ENCODE data around the gene INPP5J.
"Not testable (repeated sequence)": the region's sequence is repeated elsewhere in the genome, so short reads cannot be mapped to it uniquely, and the experiment has no call there.

Gene INPP5J

DNA sequence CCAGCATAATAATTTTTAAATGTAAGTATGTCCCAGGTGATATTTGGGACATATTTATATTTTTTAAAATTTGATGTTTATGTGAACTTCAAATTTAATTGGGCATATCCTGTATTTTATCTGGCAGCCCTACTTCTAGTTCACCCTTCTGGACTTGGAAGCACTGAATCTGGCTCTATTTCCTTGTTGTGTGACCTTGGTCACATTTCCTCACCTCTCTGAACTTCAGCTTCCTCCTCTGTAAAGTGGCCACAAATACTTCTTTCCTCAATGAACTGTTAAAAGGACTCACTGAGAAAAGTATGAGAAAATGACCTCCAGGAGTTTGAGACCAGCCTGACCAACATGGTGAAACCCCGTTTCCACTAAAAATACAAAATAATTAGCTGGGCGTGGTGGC lies 29.1 kb downstream of the INPP5J start:
- DNase-seq (ENCODE audit: low spot score): no peak

DNA sequence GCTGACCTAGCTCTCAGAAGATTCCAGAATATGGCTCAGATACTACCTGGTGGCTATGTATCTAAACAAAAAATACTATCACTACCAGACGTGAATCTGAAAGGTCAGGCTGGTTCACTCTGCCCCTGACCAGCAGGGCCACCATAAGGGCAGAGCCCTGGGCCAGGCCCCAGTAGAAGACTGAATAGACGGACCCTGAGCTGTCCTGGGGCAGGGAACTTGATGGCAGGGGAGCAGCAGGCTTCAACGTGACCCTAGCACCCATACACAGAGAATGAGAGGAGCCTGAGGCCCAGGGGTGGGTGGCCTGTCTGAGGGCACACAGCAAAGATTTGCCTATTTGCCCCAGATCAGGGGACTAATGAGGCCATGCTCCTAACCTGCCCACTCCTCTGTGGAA lies 30.6 kb downstream of the INPP5J start:
- no peak for DNase-seq (ENCODE audit: low spot score)

- DNase-seq (ENCODE audit: low spot score): no peak
Measured at GRCh38 chr22:31154975-31155374, 32.2 kb downstream of the INPP5J start.

- no peak for DNase-seq (ENCODE audit: low spot score)
Measured at GRCh38 chr22:31155422-31155821, 32.7 kb downstream of the INPP5J start.

DNA sequence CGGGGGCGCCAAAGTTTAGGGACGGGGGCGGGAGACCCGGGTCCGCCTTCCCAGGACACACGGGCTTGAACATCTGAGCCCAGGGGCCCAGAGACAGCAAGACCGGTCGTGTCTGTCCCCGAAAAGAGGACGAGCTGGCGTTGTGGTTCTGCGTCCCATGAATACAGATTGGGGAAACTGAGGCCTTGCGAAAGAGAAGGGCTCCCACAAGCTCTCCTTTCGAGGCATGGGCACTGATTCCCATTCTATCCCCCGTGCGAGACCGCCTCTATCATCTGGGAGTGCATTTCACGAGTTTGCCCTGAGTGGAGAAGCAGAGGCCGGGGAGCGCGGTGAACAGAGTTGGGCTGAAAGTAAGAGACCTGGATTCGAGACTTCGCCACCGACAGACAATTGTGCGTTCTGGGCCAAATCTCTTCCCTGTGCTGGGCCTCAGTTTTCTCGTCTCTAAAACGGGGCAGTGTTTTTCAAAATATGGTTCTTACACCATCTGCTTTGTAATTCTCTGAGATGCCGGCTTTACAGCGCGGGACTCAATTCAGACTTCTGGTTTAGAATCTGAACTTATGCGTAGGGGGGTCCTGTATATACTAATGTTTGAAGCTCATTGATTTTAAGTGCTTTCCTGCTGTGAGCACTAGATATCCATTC lies 37.7 kb downstream of the INPP5J start:
- DNase-seq (ENCODE audit: low spot score): no peak

DNA sequence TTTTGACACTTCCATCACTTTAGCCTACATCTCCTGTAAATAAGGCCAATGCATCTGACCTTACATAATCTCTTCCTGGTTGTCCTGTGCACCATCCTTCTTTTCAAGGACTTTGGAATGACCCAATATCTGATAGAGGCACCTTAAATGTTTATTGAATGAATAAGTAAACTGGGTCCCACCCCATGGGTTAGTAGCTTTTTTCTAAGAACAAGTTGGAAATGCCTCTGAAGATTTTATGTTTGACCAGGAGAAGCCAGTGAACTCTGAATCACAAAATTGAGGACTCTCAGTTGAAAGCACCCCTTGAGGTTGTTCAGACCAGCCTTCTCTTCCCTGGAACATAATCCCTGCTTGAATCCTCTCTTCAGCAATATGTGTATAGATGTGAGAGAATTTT lies 38.6 kb downstream of the INPP5J start:
- no peak for DNase-seq (ENCODE audit: low spot score)

DNA sequence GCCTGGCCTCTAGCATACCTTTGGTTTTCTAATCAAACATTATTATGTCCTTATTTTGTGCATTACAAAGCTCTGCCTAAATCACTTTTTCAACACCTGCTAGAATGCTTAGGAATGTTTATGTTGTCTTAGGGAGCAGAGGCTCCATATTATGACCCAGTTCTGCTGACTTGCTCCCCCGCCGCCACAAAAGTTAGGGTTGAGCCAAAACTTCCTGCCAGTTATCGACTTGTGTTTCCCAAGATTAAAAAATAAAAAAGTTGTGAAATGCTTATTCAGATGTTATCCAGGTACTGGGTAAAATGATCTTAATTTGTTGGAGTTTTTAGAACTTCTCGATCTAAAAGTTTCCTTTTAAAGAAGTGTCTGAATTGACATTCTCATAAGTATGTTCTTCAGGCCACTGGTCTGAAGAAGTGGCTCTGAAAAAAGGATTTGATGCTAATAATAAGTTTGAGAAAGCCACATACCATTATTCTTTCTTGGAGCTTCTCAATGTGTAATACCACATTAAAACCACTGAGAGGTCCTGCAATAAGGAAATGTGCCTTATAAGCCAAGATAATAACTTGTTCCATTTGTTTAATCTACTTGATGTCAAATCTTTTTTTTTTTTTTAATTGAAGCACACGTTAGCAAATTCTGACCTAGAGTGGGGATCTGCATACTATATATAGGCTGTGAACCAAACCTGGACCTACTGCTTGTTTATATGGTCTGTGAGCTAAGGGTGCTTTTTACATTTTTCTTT lies 39.4 kb downstream of the INPP5J start:
- no peak for DNase-seq (ENCODE audit: low spot score)

- no peak for DNase-seq (ENCODE audit: low spot score)
Measured at GRCh38 chr22:31170971-31171370, 48.2 kb downstream of the INPP5J start.

DNA sequence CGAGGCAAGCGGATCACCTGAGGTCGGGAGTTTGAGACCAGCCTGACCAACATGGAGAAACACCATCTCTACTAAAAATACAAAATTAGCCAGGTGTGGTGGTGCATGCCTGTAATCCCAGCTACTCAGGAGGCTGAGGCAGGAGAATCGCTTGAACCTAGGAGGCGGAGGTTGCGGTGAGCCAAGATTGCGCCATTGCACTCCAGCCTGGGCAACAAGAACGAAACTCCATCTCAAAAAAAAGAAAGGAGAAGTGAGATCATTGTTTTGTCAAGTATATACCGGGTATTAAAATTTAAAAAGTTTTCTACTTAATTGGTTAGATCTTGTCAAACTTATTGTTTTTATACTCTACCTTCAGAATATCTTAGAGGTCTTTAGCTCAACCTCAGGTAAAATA lies 49.0 kb downstream of the INPP5J start:
- not testable (repeated sequence) for DNase-seq (ENCODE audit: low spot score)

- DNase-seq (ENCODE audit: low spot score): no peak
Measured at GRCh38 chr22:31173386-31174145, 50.8 kb downstream of the INPP5J start.

DNA sequence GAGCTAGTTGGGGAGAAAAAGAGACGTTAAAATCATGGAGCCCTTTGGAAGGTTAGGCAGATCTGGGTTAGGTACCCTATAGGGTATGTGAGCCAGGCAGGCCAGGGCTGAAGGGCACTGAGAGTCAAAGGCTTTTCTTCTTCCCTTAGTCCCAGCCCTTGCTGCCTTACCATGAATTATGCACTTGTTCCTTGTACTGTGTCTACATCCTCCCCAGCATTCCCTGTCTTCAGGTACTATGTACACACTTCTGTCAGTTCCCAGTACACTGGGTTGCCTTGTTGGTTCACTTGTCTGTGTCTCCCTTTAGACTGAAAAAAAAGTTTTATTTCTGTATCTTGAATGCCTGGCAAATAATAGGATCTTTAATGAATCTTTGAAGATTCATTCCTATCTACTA lies 54.2 kb downstream of the INPP5J start:
- no peak for DNase-seq (ENCODE audit: low spot score)

DNA sequence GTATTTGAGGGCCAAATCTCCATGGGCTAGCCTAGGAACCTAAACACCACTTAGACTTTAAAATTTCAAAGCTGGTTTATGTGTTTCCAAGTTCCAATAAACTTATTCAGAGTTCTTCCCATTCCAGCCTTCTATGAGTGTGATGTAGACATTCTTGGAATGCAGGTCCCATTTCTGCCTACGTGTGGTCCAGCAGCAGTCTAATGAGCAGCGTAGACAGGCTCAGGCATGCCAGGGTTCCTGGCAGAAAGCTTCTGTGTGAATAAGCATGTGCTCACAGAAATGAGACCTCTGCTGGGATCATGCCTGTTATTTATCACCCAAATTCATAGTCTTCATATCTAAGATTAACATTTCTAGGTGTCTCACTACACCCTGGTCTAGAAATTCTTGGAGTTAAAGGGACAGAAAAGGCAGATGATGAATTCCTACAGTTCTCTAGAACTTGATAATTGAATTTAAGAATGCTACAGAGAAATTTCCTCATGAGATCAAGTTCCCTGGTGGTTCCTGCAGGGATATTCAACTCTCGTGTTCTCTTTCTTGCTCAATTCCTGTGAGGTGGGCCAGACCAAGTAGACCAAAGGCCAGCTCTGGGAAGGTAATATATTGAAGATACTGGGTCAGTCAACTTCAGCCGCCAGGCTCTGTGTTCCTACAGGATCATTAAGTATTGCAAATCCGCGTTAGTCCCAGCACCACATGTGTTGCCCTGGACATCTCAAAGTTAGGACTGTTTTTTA lies 54.8 kb downstream of the INPP5J start:
- no peak for DNase-seq (ENCODE audit: low spot score)

DNA sequence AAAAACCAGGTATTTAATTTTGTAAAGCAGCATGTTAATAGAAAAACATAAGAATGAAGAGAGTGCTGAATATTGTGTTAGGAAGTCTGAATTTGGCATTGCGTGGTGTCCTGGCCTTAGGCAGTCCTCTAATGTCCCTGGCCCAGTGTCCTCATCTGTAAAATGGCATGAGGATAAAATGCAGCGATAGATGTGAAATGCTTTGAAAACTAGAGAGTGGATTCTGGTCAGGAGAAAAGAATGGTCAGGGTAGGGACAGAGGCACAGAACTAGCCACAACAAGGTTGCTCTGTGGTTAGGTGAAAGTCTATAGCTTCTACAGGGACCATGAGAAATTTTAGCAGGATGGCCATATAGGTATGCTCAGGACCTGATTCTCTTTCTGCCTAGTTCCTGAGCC lies 56.1 kb downstream of the INPP5J start:
- no peak for DNase-seq (ENCODE audit: low spot score)

DNA sequence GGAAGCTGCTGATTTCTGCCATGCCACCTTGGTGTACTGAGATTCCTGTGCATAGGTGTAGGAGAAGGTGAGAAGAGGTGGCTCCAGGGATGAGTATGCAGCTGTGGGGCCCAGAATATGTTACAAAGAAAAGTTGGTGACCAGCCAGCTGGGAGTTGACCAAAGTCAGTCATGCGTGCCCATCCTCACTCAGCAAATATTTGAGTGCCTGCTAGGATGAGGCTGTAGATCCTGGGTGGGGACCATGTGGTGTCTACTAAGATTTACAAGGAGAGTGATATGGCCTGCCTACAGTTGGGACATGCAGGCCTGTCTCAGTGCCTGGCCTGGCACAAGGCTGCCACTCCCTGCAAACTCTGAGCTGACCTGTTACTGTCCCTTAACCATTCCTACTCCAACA lies 56.6 kb downstream of the INPP5J start:
- no peak for DNase-seq (ENCODE audit: low spot score)

DNA sequence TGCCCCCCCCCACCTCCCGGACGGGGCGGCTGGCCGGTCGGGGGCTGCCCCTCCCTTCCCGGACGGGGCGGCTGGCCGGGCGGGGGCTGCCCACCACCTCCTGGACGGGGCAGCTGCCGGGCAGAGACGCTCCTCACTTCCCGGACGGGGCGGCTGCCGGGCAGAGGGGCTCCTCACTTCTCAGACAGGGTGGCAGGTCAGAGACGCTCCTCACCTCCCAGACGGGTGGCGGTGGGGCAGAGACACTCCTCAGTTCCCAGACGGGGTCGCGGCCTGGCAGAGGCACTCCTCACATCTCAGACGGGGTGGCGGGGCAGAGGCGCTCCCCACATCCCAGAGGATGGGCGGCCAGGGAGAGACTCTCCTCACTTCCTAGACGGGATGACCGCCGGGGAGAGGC lies 61.2 kb downstream of the INPP5J start:
- no peak for DNase-seq (ENCODE audit: low spot score)

Data from CD4-positive, alpha-beta T cell treated with Interleukin-6 at 100 ng/mL for 8 hours (primary cell).